Spleen (tissue), 11 donors: ENCODE results near the gene IQGAP1. TPM values are rescaled to one million over a fixed set of nuclear protein-coding genes. Genes with fewer than 3 reads are reported as not detected.

Experiments used
- DNase-seq: peaks from one replicate; pipeline ENCODE4 v3.0.0-alpha.2; 2020
- H3K27ac ChIP-seq, 8 donors: fragments of 200-600 bp; sonication (generic) in 7 of 8; 1 replicate in 4 of 8; 2 replicates in 4 of 8; pipeline versions ENCODE4 v1.5.0 to v1.8.0; 2016 to 2021; ENCODE audit warnings: inconsistent platforms in 4 of 8, mild to moderate bottlenecking in 4 of 8, moderate library complexity in 1 of 8
- H3K27me3 ChIP-seq, 7 donors: fragments of 200-600 bp; sonication (generic) in 6 of 7; replicated peaks in 1 of 7; 1 replicate in 4 of 7; 2 replicates in 3 of 7; pipeline versions ENCODE4 v1.5.0 to v1.8.0; 2016 to 2021; ENCODE audit warnings: inconsistent platforms in 3 of 7, mild to moderate bottlenecking in 1 of 7
- H3K36me3 ChIP-seq, 6 donors: fragments of 200-600 bp; sonication (generic) in 5 of 6; 1 replicate in 4 of 6; 2 replicates in 2 of 6; pipeline versions ENCODE4 v1.5.0 to v1.8.0; 2016 to 2021; ENCODE audit warnings: inconsistent platforms in 2 of 6
- H3K4me1 ChIP-seq, 6 donors: fragments of 200-600 bp; sonication (generic) in 5 of 6; 1 replicate in 3 of 6; 2 replicates in 3 of 6; pipeline versions ENCODE4 v1.5.0 to v1.8.0; 2016 to 2021; ENCODE audit warnings: inconsistent platforms in 3 of 6
- H3K4me3 ChIP-seq, 8 donors: fragments of 200-600 bp; sonication (generic) in 7 of 8; 1 replicate in 4 of 8; 2 replicates in 4 of 8; pipeline versions ENCODE4 v1.5.0 to v1.8.0; 2016 to 2021; ENCODE audit warnings: inconsistent platforms in 4 of 8, mild to moderate bottlenecking in 4 of 8, moderate library complexity in 2 of 8
- H3K9me3 ChIP-seq, 8 donors: fragments of 200-600 bp; sonication (generic) in 7 of 8; 1 replicate in 4 of 8; 2 replicates in 4 of 8; pipeline versions ENCODE4 v1.5.0 to v1.8.0; 2016 to 2021; ENCODE audit warnings: inconsistent platforms in 4 of 8
- CTCF ChIP-seq, 11 experiments: fragments of 200-600 bp in 7 of 11; fragments of 450-650 bp in 4 of 11; sonication (generic) in 4 of 11; IDR thresholded peaks in 8 of 11; conservative IDR thresholded peaks in 3 of 11; 1 replicate in 7 of 11; 2 replicates in 4 of 11; pipeline versions ENCODE4 v1.4.0 to v1.8.0; 2016 to 2021; ENCODE audit warnings: antibody characterized with exemption in 11 of 11, inconsistent platforms in 4 of 11, mild to moderate bottlenecking in 1 of 11
- POLR2A ChIP-seq, 3 donors: fragments of 450-650 bp; IDR thresholded peaks; one replicate each; pipeline ENCODE4 v1.5.1; 2017; ENCODE audit warnings: antibody characterized with exemption in 3 of 3, mild to moderate bottlenecking in 1 of 3
- POLR2AphosphoS5 ChIP-seq, 3 donors: sonication (generic); formaldehyde crosslinking; IDR thresholded peaks; one replicate each; pipeline ENCODE4 v1.5.1; 2017; ENCODE audit warnings: antibody characterized with exemption in 3 of 3
- WGBS, 5 donors: extraction: QIAGEN DNeasy Blood & Tissue Kit in 3 of 5; methylation state at CpG; one replicate each; pipeline versions ENCODE4 v1.1.5 to v1.1.7; 2013 to 2018; 5-methylcytosine and 5-hydroxymethylcytosine counted together
- intact Hi-C: fragments of 100-400 bp; cut with DNase I; formaldehyde crosslinking; loops from one replicate; pipeline ENCODE4 v1.15.0; 2023; ENCODE audit warnings: low total_unique reads
- polyA plus RNA-seq, 3 donors: library from polyadenylated mRNA; stranded (reverse); fragments of 200-250 nt; gene quantifications; one replicate each; pipeline ENCODE4 v1.2.1, GENCODE V29; 2013
- total RNA-seq, 7 donors: library from RNA; depleted of rRNA in 3 of 7; stranded (reverse); fragments of >200 nt in 3 of 7; fragmentation: NEBNext Ultra II Directional in 4 of 7; extraction: Animal tissue kit (Norgen Biotek cat#: 25700) in 4 of 7; gene quantifications; one replicate each; pipeline versions ENCODE4 v1.1.0 to v1.2.1, GENCODE V29; 2016 to 2021
- donor health status: healthy with polysubstance abuse.
- donor health status: DM: no; HTN: no; CAD: no; lungs with moderate emphysema.
- donor health status: DM: no; HTN: no; CAD: no.
- donor health status: Bipolar disorder and iron deficiency.
- donor health status: healthy.
- donor health status: DM: no; HTN: no; CAD: no.
- donor health status: DM: yes; HTN: yes; CAD: no.

The IQGAP1 gene
- total and polyA plus RNA-seq, 10 donors: 48.1 to 282 (median 219) TPM

- Histone ChIP-seq H3K27ac (peak overlapping the region in 4 of 8 donors; percentile 52 to 71 (median 66)), H3K36me3 (no peaks in the 10 kb centered on the region), H3K27me3 (no peaks in the 10 kb centered on the region), H3K4me3 (no peak overlapping the region), H3K4me1 (peaks cover 6 to 32% (median 22%) of the 10 kb centered on the region in 6 donors), H3K9me3 (no peaks in the 10 kb centered on the region)
- 56 to 79% (median 62%) methylated on average over 2 of the region's 2 CpGs for WGBS, 5 donors
- intact Hi-C loops: loop anchor here (10.0 kb wide), 1 partner anchor 52 kb away; no protein-coding TSS in a partner anchor
- TF ChIP-seq POLR2A (IDR thresholded peaks at IDR 0.05) (no peak), CTCF (IDR thresholded peaks at IDR 0.05 in 8 of 11, conservative IDR thresholded peaks at IDR 0.05 in 3 of 11) (no peak)
- DNase-seq: no peak
Observed at GRCh38 chr15:90362936-90363212, 25.2 kb upstream of the IQGAP1 start.

GRCh38 chr15:90364251-90364650, 23.8 kb upstream of the IQGAP1 start:
- TF ChIP-seq POLR2A (IDR thresholded peaks at IDR 0.05) (no peak), POLR2AphosphoS5 (IDR thresholded peaks at IDR 0.05) (no peak), CTCF (IDR thresholded peaks at IDR 0.05 in 8 of 11, conservative IDR thresholded peaks at IDR 0.05 in 3 of 11) (no peak)
- H3K4me3 ChIP-seq: no peak overlapping the region
- no peaks in the 10 kb centered on the region for H3K27me3 ChIP-seq
- H3K4me1 ChIP-seq: peaks cover 6 to 42% (median 24%) of the 10 kb centered on the region in 6 donors
- WGBS, 5 donors: 83 to 93% (median 91%) methylated on average over 4 of the region's 4 CpGs
- no peak for DNase-seq
- no peaks in the 10 kb centered on the region for H3K36me3 ChIP-seq
- H3K9me3 ChIP-seq: no peaks in the 10 kb centered on the region
- intact Hi-C loops: loop anchor here (10.0 kb wide), 1 partner anchor 51 kb away; no protein-coding TSS in a partner anchor
- no peak overlapping the region for H3K27ac ChIP-seq

GRCh38 chr15:90365414-90366055, 22.5 kb upstream of the IQGAP1 start:
- DNase-seq: no peak
- intact Hi-C loops: loop anchor here (10.0 kb wide), 1 partner anchor 49 kb away; no protein-coding TSS in a partner anchor
- Histone ChIP-seq H3K36me3 (no peaks in the 10 kb centered on the region), H3K27ac (no peak overlapping the region), H3K4me1 (peaks cover 6 to 51% (median 31%) of the 10 kb centered on the region in 6 donors), H3K9me3 (no peaks in the 10 kb centered on the region), H3K4me3 (no peak overlapping the region), H3K27me3 (no peaks in the 10 kb centered on the region)
- TF ChIP-seq POLR2AphosphoS5 (IDR thresholded peaks at IDR 0.05): no peak
- TF ChIP-seq POLR2A (IDR thresholded peaks at IDR 0.05): no peak
- no peak for TF ChIP-seq CTCF (IDR thresholded peaks at IDR 0.05 in 8 of 11, conservative IDR thresholded peaks at IDR 0.05 in 3 of 11)
- 90 to 94% (median 92%) methylated on average over 15 of the region's 15 CpGs for WGBS, 5 donors

GRCh38 chr15:90367576-90367975, 20.5 kb upstream of the IQGAP1 start:
- Histone ChIP-seq H3K4me1 (peaks cover 0 to 46% (median 21%) of the 10 kb centered on the region in 6 donors), H3K27me3 (no peaks in the 10 kb centered on the region), H3K36me3 (no peaks in the 10 kb centered on the region), H3K9me3 (no peaks in the 10 kb centered on the region), H3K27ac (peak overlapping the region in 6 of 8 donors; percentile 49 to 70 (median 60)), H3K4me3 (no peak overlapping the region)
- intact Hi-C loops: loop anchor here (10.0 kb wide), 1 partner anchor 47 kb away; no protein-coding TSS in a partner anchor
- DNase-seq: no peak
- peak in 1 of 3 donors; percentile 22 for TF ChIP-seq POLR2AphosphoS5 (IDR thresholded peaks at IDR 0.05)
- TF ChIP-seq CTCF (IDR thresholded peaks at IDR 0.05 in 8 of 11, conservative IDR thresholded peaks at IDR 0.05 in 3 of 11): no peak
- TF ChIP-seq POLR2A (IDR thresholded peaks at IDR 0.05): no peak
- WGBS, 5 donors: 30 to 55% (median 43%) methylated on average over 3 of the region's 3 CpGs
